Measurements from ENCODE around the gene ATG16L2.
A peak's percentile ranks its signal among the peaks of the same experiment; 100 is the strongest.
"Not testable (repeated sequence)": the region's sequence is repeated elsewhere in the genome, so short reads cannot be mapped to it uniquely, and the experiment has no call there.

The ATG16L2 gene

GRCh38 chr11:72826942-72827480 is 12.8 kb downstream of the ATG16L2 start:
- DNase-seq = no peak

GRCh38 chr11:72827656-72828055 is 13.4 kb downstream of the ATG16L2 start:
- not testable (repeated sequence) for DNase-seq

- no peak for DNase-seq
Observed at GRCh38 chr11:72828081-72828567, 13.9 kb downstream of the ATG16L2 start.

DNA sequence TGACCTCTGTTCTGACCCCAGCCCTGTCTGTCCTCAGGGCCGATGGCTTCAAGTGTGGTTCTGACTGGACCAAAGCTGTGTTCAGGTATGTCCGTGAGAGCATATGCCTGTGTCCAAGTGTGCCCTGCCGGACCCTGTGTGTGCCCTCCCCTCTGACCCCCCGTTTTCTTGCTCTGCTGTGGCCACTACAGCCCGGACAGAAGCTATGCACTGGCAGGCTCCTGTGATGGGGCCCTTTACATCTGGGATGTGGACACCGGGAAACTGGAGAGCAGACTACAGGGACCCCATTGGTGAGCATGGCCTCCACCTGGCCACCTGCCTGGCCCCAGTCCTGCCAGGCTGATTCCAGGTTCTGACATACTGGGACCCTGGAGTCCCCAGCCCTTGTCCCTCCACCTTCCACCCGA is 14.5 kb downstream of the ATG16L2 start:
- DNase-seq = no peak

- DNase-seq = no peak
Observed at GRCh38 chr11:72829178-72829577, 15.0 kb downstream of the ATG16L2 start.

- no peak for DNase-seq
Observed at GRCh38 chr11:72829884-72830533, 15.8 kb downstream of the ATG16L2 start.

GRCh38 chr11:72831521-72832300 is 17.5 kb downstream of the ATG16L2 start:
- DNase-seq = peak; percentile 52 to 53

- no peak for DNase-seq
Observed at GRCh38 chr11:72832301-72833082, 18.3 kb downstream of the ATG16L2 start.

GRCh38 chr11:72833083-72833733 is 19.0 kb downstream of the ATG16L2 start:
- no peak for DNase-seq

DNA sequence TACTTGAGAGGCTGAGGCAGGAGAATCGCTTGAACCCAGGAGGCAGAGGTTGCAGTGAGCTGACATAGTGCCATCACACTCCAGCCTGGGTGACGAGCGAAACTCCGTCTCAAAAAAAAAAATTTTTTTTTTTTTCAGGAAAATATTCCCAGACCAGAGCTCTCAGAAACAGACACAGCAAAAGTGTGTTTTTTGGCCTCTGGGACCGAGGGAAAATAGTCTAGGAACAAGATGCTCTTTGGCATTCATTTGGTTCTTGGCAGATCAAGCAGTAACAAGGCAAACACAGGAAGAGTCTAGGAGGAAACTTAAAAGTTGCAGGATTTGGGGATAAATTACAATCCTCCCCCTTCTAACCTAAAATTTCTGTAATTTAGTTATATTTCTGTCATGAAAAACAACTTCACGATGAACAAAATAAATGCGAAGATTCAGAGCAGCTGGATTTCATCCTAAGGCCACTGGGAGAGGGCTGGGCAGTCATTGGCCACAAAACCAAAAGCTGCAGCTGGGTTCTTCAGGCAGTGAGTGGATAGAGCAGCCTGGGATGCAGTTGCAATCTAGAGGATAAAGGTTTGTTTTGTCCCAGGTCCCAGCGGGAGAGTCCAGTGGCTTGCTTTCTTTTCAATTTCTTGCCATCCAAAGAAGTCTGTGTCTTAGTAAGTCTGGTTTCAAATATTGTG is 19.7 kb downstream of the ATG16L2 start:
- DNase-seq = no peak

- DNase-seq = no peak
Observed at GRCh38 chr11:72834905-72835304, 20.7 kb downstream of the ATG16L2 start.

DNA sequence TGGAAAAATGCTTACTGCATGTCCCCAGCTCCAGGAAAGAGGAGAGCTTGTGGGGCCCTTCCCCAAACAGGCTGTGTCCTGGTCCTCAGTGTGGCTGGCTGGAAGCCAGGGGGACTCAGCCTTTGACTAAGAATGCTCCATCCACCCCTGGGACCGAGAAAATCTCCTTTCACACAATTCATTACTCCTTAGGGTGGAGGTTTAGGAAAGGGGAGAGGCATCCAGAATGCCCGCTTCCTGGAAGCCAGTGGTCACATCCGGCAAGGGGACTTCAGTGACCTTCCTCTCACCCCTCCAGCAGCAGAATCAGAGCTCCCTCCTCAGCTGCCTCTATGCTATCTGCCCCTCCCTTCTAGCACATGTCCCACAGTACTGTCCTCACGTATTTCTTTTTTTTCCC is 21.9 kb downstream of the ATG16L2 start:
- no peak for DNase-seq

- DNase-seq = no peak
Observed at GRCh38 chr11:72838691-72839305, 24.6 kb downstream of the ATG16L2 start.

DNA sequence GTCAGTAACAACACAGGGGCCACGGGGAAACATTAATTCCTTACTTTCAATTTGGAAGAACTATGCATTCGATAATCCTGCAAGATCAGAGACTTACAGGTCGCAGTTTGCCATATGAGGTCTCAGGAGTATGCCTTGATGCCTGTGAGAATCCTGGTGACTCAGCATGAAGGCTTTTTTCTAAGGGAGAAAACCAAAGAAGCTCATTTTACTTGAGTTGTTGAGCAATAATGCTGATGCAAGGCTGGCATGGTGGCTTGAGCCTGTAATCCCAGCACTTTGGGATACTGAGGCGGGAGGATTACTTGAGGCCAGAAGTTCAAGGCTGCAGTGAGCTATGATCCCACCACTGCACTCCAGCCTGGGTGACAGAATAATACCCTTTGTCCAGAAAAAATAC is 26.6 kb downstream of the ATG16L2 start:
- no peak for DNase-seq

GRCh38 chr11:72841397-72841796 is 27.2 kb downstream of the ATG16L2 start:
- DNase-seq = no peak

GRCh38 chr11:72842126-72842525 is 27.9 kb downstream of the ATG16L2 start:
- DNase-seq = no peak

DNA sequence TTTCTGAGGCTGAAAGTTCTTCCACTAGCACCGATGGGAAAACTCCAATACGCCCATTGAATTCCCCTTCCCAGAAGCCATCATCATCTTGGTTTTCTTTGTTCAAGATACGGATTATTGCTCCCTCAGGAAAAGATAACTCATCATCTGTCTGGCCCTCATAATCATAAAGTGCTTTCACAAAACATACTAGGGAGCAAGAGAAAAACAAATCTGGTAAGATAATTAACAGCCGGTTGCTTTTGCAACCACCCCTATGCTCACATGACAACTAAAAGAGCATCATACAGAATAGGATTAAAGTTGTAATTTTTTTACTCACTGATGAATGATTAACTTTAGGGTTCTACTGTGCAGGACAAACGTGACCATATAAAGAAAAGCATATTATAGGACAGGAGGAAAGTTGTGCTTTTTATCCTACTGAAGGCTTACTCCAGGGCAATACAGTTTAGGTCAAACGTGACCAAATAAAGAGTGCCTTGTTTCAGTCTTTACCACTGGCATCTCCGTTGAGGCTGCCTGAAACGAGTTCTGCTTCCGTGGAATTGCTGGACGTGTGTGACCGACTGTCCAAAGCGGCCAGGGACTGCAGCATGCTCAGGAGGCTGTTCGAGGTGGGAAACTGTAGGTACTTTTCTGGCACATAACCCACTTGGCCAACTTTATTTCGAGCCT is 28.6 kb downstream of the ATG16L2 start:
- DNase-seq = no peak

DNA sequence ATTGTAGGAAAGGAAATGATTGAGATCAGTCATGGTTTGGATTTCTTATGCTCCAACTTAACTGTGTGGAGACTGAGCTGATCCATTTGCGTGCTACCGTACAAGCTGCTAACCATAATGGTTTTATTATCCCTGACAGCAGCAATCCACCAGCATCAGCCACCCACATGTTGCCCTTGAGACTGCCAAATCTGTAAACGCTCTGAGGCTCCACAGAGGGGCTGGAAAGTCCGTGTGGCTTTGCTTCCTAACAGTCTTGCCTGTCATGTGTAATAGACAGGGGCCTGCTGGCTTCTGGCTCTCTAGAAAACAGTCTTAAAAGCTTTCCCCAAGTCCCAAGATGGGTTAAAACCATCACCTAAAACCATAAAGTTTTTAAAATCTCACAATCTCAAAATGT is 30.1 kb downstream of the ATG16L2 start:
- no peak for DNase-seq

GRCh38 chr11:72848846-72849466 is 34.7 kb downstream of the ATG16L2 start:
- peak; percentile 31 to 47 for DNase-seq

DNA sequence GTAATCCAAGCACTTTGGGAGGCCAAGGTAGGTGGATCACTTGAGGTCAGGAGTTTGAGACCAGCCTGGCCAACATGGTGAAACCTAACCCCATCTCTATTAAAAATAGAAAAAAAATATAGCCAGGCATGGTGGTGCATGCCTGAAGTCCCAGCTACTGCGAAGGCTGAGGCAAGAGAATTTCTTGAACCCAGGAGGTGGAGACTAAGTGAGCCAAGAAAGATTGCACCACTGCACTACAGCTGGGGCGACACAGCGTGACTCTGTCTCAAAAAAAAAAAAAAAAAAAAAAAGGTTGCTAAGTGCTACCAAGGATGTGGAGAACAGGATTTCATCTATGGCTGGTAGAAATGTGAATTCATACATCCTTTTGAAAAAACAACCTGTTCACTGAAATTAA is 36.6 kb downstream of the ATG16L2 start:
- DNase-seq = no peak

- no peak for DNase-seq
Observed at GRCh38 chr11:72851726-72852125, 37.5 kb downstream of the ATG16L2 start.
